IMR-90 (cell line): ENCODE measurements around the gene SEMA5A. TPM values are rescaled to one million over a fixed set of nuclear protein-coding genes. Genes with fewer than 3 reads are reported as not detected.

Source experiments
- ATAC-seq: fragments of 200-7000 bp; cut with Tn5 transposase; 2 replicates; pipeline ENCODE4 v1.9.1; 2020; ENCODE audit warnings: low read depth, mild to moderate bottlenecking, moderate library complexity
- BruUV-seq: library from RNA; stranded (reverse); fragments of 400-500 nt; replicated peaks from 2 replicates; lab custom pipeline; 2021; lab: Mats Ljungman, UMichigan
- CTCF ChIA-PET: fragments of 300-600 bp; formaldehyde crosslinking; extraction: SDS; loops from one replicate; lab custom pipeline; 2021; ENCODE audit warnings: antibody characterized with exemption; lab: Yijun Ruan, JAX
- POLR2A ChIA-PET: fragments of 300-600 bp; sonication (Branson Sonifier 250); formaldehyde crosslinking; loops from one replicate; lab custom pipeline; 2022; ENCODE audit warnings: antibody characterized with exemption; ENCODE audit not compliant: unreplicated experiment; lab: Charles Lee
- DNase-seq: peaks from one replicate; pipeline ENCODE4 v3.0.0; 2013
- H2AFZ ChIP-seq: replicated peaks from 2 replicates; pipeline ENCODE3; 2013; ENCODE audit warnings: low read length, mild to moderate bottlenecking; ENCODE audit not compliant: poor library complexity
- H2AK5ac ChIP-seq: 2 replicates; pipeline ENCODE4 v1.6.1; 2013; ENCODE audit warnings: low read depth, low read length, inconsistent platforms
- H2AK9ac ChIP-seq: replicated peaks from 2 replicates; pipeline ENCODE3; 2013; ENCODE audit warnings: mild to moderate bottlenecking, low read depth, low read length, moderate library complexity; ENCODE audit not compliant: poor library complexity
- H2BK120ac ChIP-seq: 2 replicates; pipeline ENCODE4 v1.6.1; 2013; ENCODE audit warnings: low read depth, low read length, inconsistent platforms
- H2BK15ac ChIP-seq: 3 replicates; pipeline ENCODE4 v1.6.1; 2013; ENCODE audit warnings: low read depth, low read length, inconsistent platforms
- H2BK20ac ChIP-seq: 2 replicates; pipeline ENCODE4 v1.6.1; 2013; ENCODE audit warnings: low read depth, mild to moderate bottlenecking, inconsistent platforms, low read length, moderate library complexity
- H2BK5ac ChIP-seq: 2 replicates; pipeline ENCODE4 v1.6.1; 2013; ENCODE audit warnings: mild to moderate bottlenecking, low read depth, low read length, inconsistent platforms; ENCODE audit not compliant: poor library complexity, severe bottlenecking
- H3K14ac ChIP-seq: replicated peaks from 2 replicates; pipeline ENCODE4 v1.6.1; 2013; ENCODE audit warnings: low read depth, low read length, inconsistent platforms
- H3K18ac ChIP-seq: 2 replicates; pipeline ENCODE4 v1.6.1; 2013; ENCODE audit warnings: low read depth, low read length, control low read depth
- H3K23ac ChIP-seq: 2 replicates; pipeline ENCODE4 v1.6.1; 2013; ENCODE audit warnings: low read depth, low read length, inconsistent platforms
- H3K27ac ChIP-seq: 2 replicates; pipeline ENCODE4 v1.5.1; 2013; ENCODE audit warnings: mild to moderate bottlenecking, control low read depth, low read length; ENCODE audit not compliant: insufficient read depth
- H3K27me3 ChIP-seq: 2 replicates; pipeline ENCODE4 v1.6.1; 2013; ENCODE audit warnings: low read length; ENCODE audit not compliant: control insufficient read depth, insufficient read depth
- H3K36me3 ChIP-seq: 2 replicates; pipeline ENCODE4 v1.6.1; 2013; ENCODE audit warnings: low read length, mixed read lengths; ENCODE audit not compliant: control insufficient read depth, insufficient read depth
- H3K4ac ChIP-seq: 2 replicates; pipeline ENCODE4 v1.6.1; 2013; ENCODE audit warnings: low read depth, low read length, inconsistent platforms
- H3K4me1 ChIP-seq: 2 replicates; pipeline ENCODE4 v1.6.1; 2013; ENCODE audit warnings: low read length, mixed read lengths; ENCODE audit not compliant: control insufficient read depth, insufficient read depth
- H3K4me2 ChIP-seq: 2 replicates; pipeline ENCODE4 v1.6.1; 2013; ENCODE audit warnings: low read depth, mild to moderate bottlenecking, control low read depth, low read length, moderate library complexity
- H3K4me3 ChIP-seq: 2 replicates; pipeline ENCODE4 v1.5.1; 2013; ENCODE audit warnings: low read depth, mild to moderate bottlenecking, control low read depth, low read length, moderate library complexity; ENCODE audit not compliant: insufficient read depth
- H3K56ac ChIP-seq: 2 replicates; pipeline ENCODE4 v1.6.1; 2013; ENCODE audit warnings: low read length, inconsistent platforms; ENCODE audit not compliant: insufficient read depth; ENCODE audit errors: extremely low read depth
- H3K79me1 ChIP-seq, 2 experiments: 2 replicates each; pipeline ENCODE4 v1.6.1; 2013; ENCODE audit warnings: low read length in 2 of 2, inconsistent platforms in 1 of 2, low read depth in 1 of 2
- H3K9ac ChIP-seq: 2 replicates; pipeline ENCODE4 v1.6.1; 2013; ENCODE audit warnings: low read depth, low read length, control low read depth
- H3K9me1 ChIP-seq: 2 replicates; pipeline ENCODE4 v1.6.1; 2013; ENCODE audit warnings: low read length, inconsistent platforms; ENCODE audit not compliant: insufficient read depth
- H3K9me3 ChIP-seq: 2 replicates; pipeline ENCODE4 v1.6.1; 2013; ENCODE audit warnings: low read length; ENCODE audit not compliant: control insufficient read depth, insufficient read depth
- H4K20me1 ChIP-seq: 2 replicates; pipeline ENCODE4 v1.6.1; 2013; ENCODE audit warnings: low read length, inconsistent platforms; ENCODE audit not compliant: insufficient read depth
- H4K5ac ChIP-seq: 2 replicates; pipeline ENCODE4 v1.6.1; 2013; ENCODE audit warnings: mild to moderate bottlenecking, low read depth, low read length, control low read depth
- H4K8ac ChIP-seq, 2 experiments: 2 replicates each; pipeline ENCODE4 v1.6.1; 2013; ENCODE audit warnings: low read depth in 2 of 2, low read length in 2 of 2, control low read depth in 1 of 2, inconsistent platforms in 1 of 2
- H4K91ac ChIP-seq: 2 replicates; pipeline ENCODE4 v1.6.1; 2013; ENCODE audit warnings: low read depth, low read length, inconsistent platforms; ENCODE audit not compliant: insufficient read depth
- WGBS, 2 experiments: methylation state at CpG; one replicate each; pipeline versions ENCODE4 v1.1.5 to v1.1.7; 2013; ENCODE audit warnings: missing lambda C conversion rate in 2 of 2; ENCODE audit not compliant: insufficient read length in 1 of 2; ENCODE audit errors: extremely low coverage in 2 of 2; 5-methylcytosine and 5-hydroxymethylcytosine counted together
- dilution Hi-C: fragments of 300-500 bp; cut with HindIII; formaldehyde crosslinking; loops from one replicate; pipeline ENCODE4 v1.14.3; 2018; ENCODE audit warnings: low sequenced_read_pairs; ENCODE audit not compliant: unreplicated experiment
- in situ Hi-C: fragments of 300-500 bp; cut with MboI; formaldehyde crosslinking; loops from 3 replicates; pipeline ENCODE4 v1.14.3; 2019; ENCODE audit warnings: low sequenced_read_pairs, inconsistent platforms, mixed read lengths
- intact Hi-C: fragments of 100-400 bp; cut with micrococcal nuclease; formaldehyde crosslinking; loops from 2 replicates; pipeline ENCODE4 v1.10.0; 2022
- polyA plus RNA-seq, 3 experiments: library from polyadenylated mRNA; depleted of rRNA; stranded (reverse); fragments of >200 nt; gene quantifications; 2 replicates each; pipeline ENCODE4 v1.2.3, GENCODE V29; 2012; ENCODE audit warnings: low replicate concordance in 1 of 3
- total RNA-seq: library from RNA; depleted of rRNA; stranded (reverse); fragments of >200 nt; gene quantifications from 2 replicates; pipeline ENCODE4 v1.2.3, GENCODE V29; 2012
- TF ChIP-seq, protein P1 (sequence below): fragments of 150-350 bp; IDR thresholded peaks from 2 replicates; pipeline ENCODE4 v1.6.1; 2016; ENCODE audit warnings: low read depth, mild to moderate bottlenecking, low read length, moderate library complexity, borderline replicate concordance

SEMA5A gene
- total and polyA plus RNA-seq, 2 of the 4 experiments (the other 2 are of a cell fraction), result 8.2 to 9.9 TPM

DNA sequence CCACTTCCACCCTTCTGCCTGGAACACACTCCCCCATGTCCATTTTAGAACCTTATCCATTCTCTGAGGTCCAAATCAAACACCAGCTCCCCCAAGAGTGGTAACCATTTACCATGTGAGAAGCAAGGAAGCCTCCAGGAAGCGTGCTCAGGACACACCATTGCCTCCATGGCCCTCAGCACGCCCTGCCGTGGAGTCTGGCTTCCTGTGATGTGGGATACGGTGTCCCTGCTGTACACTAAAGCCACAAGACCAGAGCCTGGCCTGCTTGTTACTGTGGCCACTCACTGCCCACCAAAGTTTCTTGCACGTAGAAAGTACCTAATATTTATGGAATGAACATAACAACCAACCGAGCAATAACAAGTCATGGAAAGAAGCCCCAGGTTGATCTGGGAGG lies 151.7 kb downstream of the SEMA5A start:
- Histone ChIP-seq H4K20me1 (peaks cover 9% of the 10 kb centered on the region; the same call in 1 of the 2 replicates), H3K9ac (no peak overlapping the region), H3K23ac (no peak overlapping the region; the same call in 1 of the 2 replicates), H4K91ac (no peak overlapping the region), H3K56ac (no peak overlapping the region), H2AK9ac (no peak overlapping the region), H2BK20ac (no peak overlapping the region), H3K4me1 (peaks cover 6% of the 10 kb centered on the region), H4K5ac (no peak overlapping the region), H2BK120ac (no peak overlapping the region), H4K8ac (no peak overlapping the region), H3K27ac (no peak overlapping the region), H2AK5ac (no peak overlapping the region), H3K18ac (no peak overlapping the region), H2BK5ac (no peak overlapping the region), H3K4me2 (no peak overlapping the region), H2BK15ac (no peak overlapping the region), H3K4ac (no peak overlapping the region), H3K14ac (no peak overlapping the region), H2AFZ (no peak overlapping the region), H3K4me3 (no peak overlapping the region), H3K9me3 (no peaks in the 10 kb centered on the region), H3K27me3 (no peaks in the 10 kb centered on the region), H3K9me1 (peaks cover 13% of the 10 kb centered on the region), H3K36me3 (no peaks in the 10 kb centered on the region), H3K79me1 (peaks cover 14 to 71% of the 10 kb centered on the region in 2 experiments)
- ATAC-seq, result no peak
- DNase-seq, result no peak
- WGBS, 2 experiments, result 87% methylated on average over 3 of the region's 6 CpGs; no CpG with 5 or more reads in 1 of the 2 experiments
- in situ Hi-C loops (no loop called here), intact Hi-C loops (no loop called here), dilution Hi-C loops (no loop called here)
- BruUV-seq, result no TSS peak
- ChIA-PET CTCF (no interaction called here), POLR2A (no interaction called here)
- TF ChIP-seq, protein P1, sequence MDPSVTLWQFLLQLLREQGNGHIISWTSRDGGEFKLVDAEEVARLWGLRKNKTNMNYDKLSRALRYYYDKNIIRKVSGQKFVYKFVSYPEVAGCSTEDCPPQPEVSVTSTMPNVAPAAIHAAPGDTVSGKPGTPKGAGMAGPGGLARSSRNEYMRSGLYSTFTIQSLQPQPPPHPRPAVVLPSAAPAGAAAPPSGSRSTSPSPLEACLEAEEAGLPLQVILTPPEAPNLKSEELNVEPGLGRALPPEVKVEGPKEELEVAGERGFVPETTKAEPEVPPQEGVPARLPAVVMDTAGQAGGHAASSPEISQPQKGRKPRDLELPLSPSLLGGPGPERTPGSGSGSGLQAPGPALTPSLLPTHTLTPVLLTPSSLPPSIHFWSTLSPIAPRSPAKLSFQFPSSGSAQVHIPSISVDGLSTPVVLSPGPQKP, result no peak
